ENCODE measurements around the gene CCDC69.

CCDC69 gene

DNA sequence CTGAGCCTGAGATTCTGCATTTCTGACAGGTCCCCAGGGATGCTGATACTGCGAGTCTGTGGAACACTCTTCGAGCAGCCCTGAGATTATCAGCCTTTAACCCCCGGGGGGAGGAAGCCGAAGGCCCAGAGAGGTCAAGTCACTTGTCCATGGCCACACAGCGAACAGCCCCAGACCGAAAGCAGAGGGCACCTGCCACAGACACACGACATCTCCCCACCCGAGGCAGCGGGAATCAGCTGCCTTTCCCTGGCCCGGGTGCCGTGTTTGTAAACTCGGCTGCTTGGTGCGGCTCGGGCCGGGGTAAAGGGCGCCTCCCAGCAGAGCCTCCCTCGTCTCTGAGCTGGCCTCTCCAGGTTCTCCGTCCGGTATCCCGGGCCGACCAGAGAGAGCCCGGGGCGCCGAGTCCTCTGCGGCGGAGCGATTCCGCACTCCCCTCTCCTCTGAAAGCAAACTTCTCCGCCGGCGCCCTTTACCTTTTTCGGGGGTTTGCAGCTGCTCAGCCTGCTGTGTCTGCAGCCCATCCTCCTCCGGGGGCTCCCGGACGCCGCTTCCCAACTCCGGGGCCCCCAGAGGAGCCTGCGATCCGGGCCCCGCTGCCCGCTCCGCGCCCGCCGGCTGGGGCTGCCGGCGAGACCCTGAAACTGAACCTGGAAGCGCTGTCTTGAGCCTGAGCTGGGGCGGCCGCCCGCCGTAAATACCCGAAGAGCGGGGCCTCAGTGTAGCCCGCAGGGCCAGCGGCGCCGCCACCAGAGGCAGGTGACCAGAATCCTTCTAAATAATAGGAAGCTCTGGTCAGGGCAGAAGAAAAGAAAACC lies at the start of gene CCDC69:
Gene CCDC69 (minus strand): TSS at position 646 of the 818 bp plus-strand sequence. CDS start 122 bp downstream, at position 524.
- H3K4me2 ChIP-seq (ENCODE audit: low read length): peak within 1 kb of the TSS; percentile 80
- H2AFZ ChIP-seq (ENCODE audit: low read length): no peak within 1 kb of the TSS
- H3K27ac ChIP-seq (ENCODE audit: low read depth, low read length, poor library complexity, severe bottlenecking): peak within 1 kb of the TSS; percentile 98

DNA sequence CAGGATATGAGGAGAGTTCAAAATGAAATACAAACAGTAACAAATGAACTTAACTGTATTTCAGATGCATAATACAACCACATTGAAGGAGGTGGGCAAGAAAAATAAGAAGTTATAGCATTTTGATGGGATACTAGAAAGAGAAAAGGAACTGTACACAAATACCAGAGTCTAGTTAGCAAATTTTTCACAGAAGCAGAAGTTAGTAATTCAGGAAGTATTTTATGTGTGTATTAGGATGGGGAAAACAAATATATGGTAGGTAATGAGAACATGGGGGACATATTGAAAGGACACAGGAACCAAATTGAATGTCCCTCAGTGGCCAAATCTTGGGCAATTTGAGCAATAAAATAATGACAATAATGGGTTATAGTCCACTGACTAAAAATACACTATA lies 47.4 kb upstream of the CCDC69 start:
- H3K9me3 ChIP-seq (ENCODE audit: low read length): no peaks in the 10 kb centered on the region
- no peak overlapping the region for H3K9ac ChIP-seq (ENCODE audit: low read length)
- H4K20me1 ChIP-seq (ENCODE audit: insufficient read depth, low read length): no peaks in the 10 kb centered on the region
- H3K4me3 ChIP-seq (ENCODE audit: low read depth, low read length, poor library complexity, severe bottlenecking): no peak overlapping the region
- H2AFZ ChIP-seq (ENCODE audit: low read length): no peak overlapping the region
- H3K4me1 ChIP-seq (ENCODE audit: insufficient read depth, low read length, severe bottlenecking): no peaks in the 10 kb centered on the region
- H3K79me2 ChIP-seq (ENCODE audit: insufficient read depth, low read length): no peaks in the 10 kb centered on the region
- no peaks in the 10 kb centered on the region for H3K27me3 ChIP-seq (ENCODE audit: insufficient read depth, low read length)
- H3K36me3 ChIP-seq (ENCODE audit: insufficient read depth, low read length): peaks cover 52% of the 10 kb centered on the region
- no peaks in the 10 kb centered on the region for H3K9me2 ChIP-seq (ENCODE audit: low read depth, low read length)
- no peak overlapping the region for H3K27ac ChIP-seq (ENCODE audit: low read depth, low read length, poor library complexity, severe bottlenecking)
- H3F3A ChIP-seq (ENCODE audit: insufficient read depth, low read length): no peaks in the 10 kb centered on the region
- TF ChIP-seq CTCF (IDR thresholded peaks at IDR 0.05; ENCODE audit: low read length) (no peak), EZH2 (IDR thresholded peaks at IDR 0.05; ENCODE audit: borderline replicate concordance, low read length) (no peak)
- H3K4me2 ChIP-seq (ENCODE audit: low read length): no peak overlapping the region

More for the DNA sequence above, at the start of gene CCDC69:
- Histone ChIP-seq H3K27me3 (ENCODE audit: insufficient read depth, low read length) (no peaks in the 10 kb centered on the region), H4K20me1 (ENCODE audit: insufficient read depth, low read length) (no peaks in the 10 kb centered on the region), H3K4me3 (ENCODE audit: low read depth, low read length, poor library complexity, severe bottlenecking) (peak within 1 kb of the TSS; percentile 88), H3K9me2 (ENCODE audit: low read depth, low read length) (no peaks in the 10 kb centered on the region), H3K4me1 (ENCODE audit: insufficient read depth, low read length, severe bottlenecking) (peaks cover 62% of the 10 kb centered on the region), H3K36me3 (ENCODE audit: insufficient read depth, low read length) (peaks cover 48% of the 10 kb centered on the region; the same call in 1 of the 2 replicates), H3K9ac (ENCODE audit: low read length) (peak within 1 kb of the TSS; percentile 84), H3F3A (ENCODE audit: insufficient read depth, low read length) (no peaks in the 10 kb centered on the region; the same call in 1 of the 2 replicates), H3K79me2 (ENCODE audit: insufficient read depth, low read length) (peaks cover 49% of the 10 kb centered on the region), H3K9me3 (ENCODE audit: low read length) (no peaks in the 10 kb centered on the region)
- TF ChIP-seq EZH2 (IDR thresholded peaks at IDR 0.05; ENCODE audit: borderline replicate concordance, low read length) (no peak), CTCF (IDR thresholded peaks at IDR 0.05; ENCODE audit: low read length) (no peak)

- no peak overlapping the region for H3K4me2 ChIP-seq (ENCODE audit: low read length)
- H3F3A ChIP-seq (ENCODE audit: insufficient read depth, low read length): no peaks in the 10 kb centered on the region
- H3K9me3 ChIP-seq (ENCODE audit: low read length): no peaks in the 10 kb centered on the region
- no peak overlapping the region for H3K9ac ChIP-seq (ENCODE audit: low read length)
- no peaks in the 10 kb centered on the region for H3K79me2 ChIP-seq (ENCODE audit: insufficient read depth, low read length)
- no peak overlapping the region for H2AFZ ChIP-seq (ENCODE audit: low read length)
- no peaks in the 10 kb centered on the region for H3K4me1 ChIP-seq (ENCODE audit: insufficient read depth, low read length, severe bottlenecking)
- H3K36me3 ChIP-seq (ENCODE audit: insufficient read depth, low read length): peaks cover 59% of the 10 kb centered on the region
- no peak overlapping the region for H3K4me3 ChIP-seq (ENCODE audit: low read depth, low read length, poor library complexity, severe bottlenecking)
- no peak overlapping the region for H3K27ac ChIP-seq (ENCODE audit: low read depth, low read length, poor library complexity, severe bottlenecking)
- TF ChIP-seq CTCF (IDR thresholded peaks at IDR 0.05; ENCODE audit: low read length) (no peak), EZH2 (IDR thresholded peaks at IDR 0.05; ENCODE audit: borderline replicate concordance, low read length) (no peak)
- H3K27me3 ChIP-seq (ENCODE audit: insufficient read depth, low read length): no peaks in the 10 kb centered on the region
- H4K20me1 ChIP-seq (ENCODE audit: insufficient read depth, low read length): no peaks in the 10 kb centered on the region
- H3K9me2 ChIP-seq (ENCODE audit: low read depth, low read length): no peaks in the 10 kb centered on the region
Observed at GRCh38 chr5:151270599-151270998, 46.7 kb upstream of the CCDC69 start.

Measured in OCI-LY1 (cell line).